GM18873 (cell line): Measurements from ENCODE around the gene GRM8.

ENCODE experiments used
- ATAC-seq: cut with Tn5 transposase; IDR thresholded peaks from one replicate; pipeline ENCODE4 v1.9.1; 2021; ENCODE audit warnings: mild to moderate bottlenecking, moderate library complexity, moderate number of reproducible peaks; ENCODE audit not compliant: unreplicated experiment, low FRiP score

Gene GRM8

GRCh38 chr7:127252778-127253280 is at the start of gene GRM8:
Gene GRM8 (minus strand): TSS chr7:127252941.
- ATAC-seq = no peak

GRCh38 chr7:127290801-127291361 is 38.1 kb upstream of the GRM8 start:
- no peak for ATAC-seq

GRCh38 chr7:127290116-127290655 is 37.4 kb upstream of the GRM8 start:
- no peak for ATAC-seq

GRCh38 chr7:127287133-127287532 is 34.4 kb upstream of the GRM8 start:
- ATAC-seq = no peak

GRCh38 chr7:127270093-127270492 is 17.4 kb upstream of the GRM8 start:
- ATAC-seq = no peak

- no peak for ATAC-seq
Measured at GRCh38 chr7:127266047-127266446, 13.3 kb upstream of the GRM8 start.

- no peak for ATAC-seq
Measured at GRCh38 chr7:127264219-127264618, 11.5 kb upstream of the GRM8 start.

GRCh38 chr7:127258111-127258510 is 5.4 kb upstream of the GRM8 start:
- no peak for ATAC-seq

- no peak for ATAC-seq
Measured at GRCh38 chr7:127257086-127257485, 4.3 kb upstream of the GRM8 start.

GRCh38 chr7:127256041-127256725 is 3.4 kb upstream of the GRM8 start:
- no peak for ATAC-seq

- no peak for ATAC-seq
Measured at GRCh38 chr7:127254163-127254684, 1.5 kb upstream of the GRM8 start.

GRCh38 chr7:127253281-127254162 is 781 bp upstream of the GRM8 start:
- ATAC-seq = peak; percentile 61

GRCh38 chr7:127252377-127252713 is 396 bp downstream of the GRM8 start:
- ATAC-seq = no peak

- ATAC-seq = no peak
Measured at GRCh38 chr7:127251465-127252376, 1.0 kb downstream of the GRM8 start.

- ATAC-seq = no peak
Measured at GRCh38 chr7:127251036-127251464, 1.7 kb downstream of the GRM8 start.

- ATAC-seq = no peak
Measured at GRCh38 chr7:127250312-127251035, 2.3 kb downstream of the GRM8 start.

GRCh38 chr7:127245607-127246006 is 7.1 kb downstream of the GRM8 start:
- ATAC-seq = no peak

- no peak for ATAC-seq
Measured at GRCh38 chr7:127245002-127245401, 7.7 kb downstream of the GRM8 start.

- no peak for ATAC-seq
Measured at GRCh38 chr7:127239814-127240213, 12.9 kb downstream of the GRM8 start.
